GM12878 (cell line): ENCODE results near the gene ATF2. TPM values are rescaled to one million over a fixed set of nuclear protein-coding genes. Genes with fewer than 3 reads are reported as not detected.

Experiments
- ATAC-seq: fragments of 200-7000 bp; cut with Tn5 transposase; 3 replicates; pipeline ENCODE4 v1.9.1; 2020; ENCODE audit warnings: mild to moderate bottlenecking, moderate library complexity
- BruUV-seq: library from RNA; stranded (reverse); fragments of 400-500 nt; replicated peaks from 2 replicates; lab custom pipeline; 2021; lab: Mats Ljungman, UMichigan
- CTCF ChIA-PET: fragments of 300-600 bp; sonication (Branson Sonifier 250); formaldehyde crosslinking; extraction: SDS; loops from one replicate; lab custom pipeline; 2021; ENCODE audit warnings: inconsistent platforms; lab: Yijun Ruan, JAX
- POLR2A ChIA-PET: fragments of 350-600 bp; formaldehyde crosslinking; extraction: SDS; loops from one replicate; lab custom pipeline; 2021; ENCODE audit warnings: inconsistent platforms; lab: Charles Lee
- RAD21 ChIA-PET: fragments of 300-600 bp; sonication (Branson Sonifier 250); formaldehyde crosslinking; loops from one replicate; lab custom pipeline; 2023; ENCODE audit warnings: antibody characterized with exemption; ENCODE audit not compliant: unreplicated experiment; lab: Charles Lee
- SMC1A ChIA-PET: fragments of 300-600 bp; sonication (Branson Sonifier 250); formaldehyde crosslinking; loops from one replicate; lab custom pipeline; 2023; ENCODE audit not compliant: unreplicated experiment, uncharacterized antibody; lab: Charles Lee
- DNase-seq: peaks from one replicate; pipeline ENCODE4 v3.0.0-alpha.2; 2011; ENCODE audit warnings: low read depth, low spot score
- FAIRE-seq: peaks from 3 replicates; lab custom pipeline; 2011; peaks lifted over from hg19 to GRCh38; lab: Jason Lieb, UNC
- H2AFZ ChIP-seq: 2 replicates; pipeline ENCODE4 v1.6.0; 2011; ENCODE audit warnings: low read depth, low read length, control low read depth; ENCODE audit not compliant: control insufficient read depth
- H3K27ac ChIP-seq: 2 replicates; pipeline ENCODE4 v1.5.1; 2011; ENCODE audit warnings: control low read depth; ENCODE audit not compliant: control insufficient read depth, insufficient read depth
- H3K27me3 ChIP-seq, 2 experiments: replicated peaks in 1 of 2; 2 replicates each; pipeline versions ENCODE4 v1.6.0 to v1.6.1; 2011; ENCODE audit warnings: low read length in 1 of 2; ENCODE audit not compliant: control insufficient read depth in 2 of 2, insufficient read depth in 2 of 2
- H3K36me3 ChIP-seq, 2 experiments: 2 replicates each; pipeline ENCODE4 v1.5.1; 2011; ENCODE audit warnings: low read length in 1 of 2; ENCODE audit not compliant: control insufficient read depth in 2 of 2, insufficient read depth in 2 of 2
- H3K4me1 ChIP-seq: 2 replicates; pipeline ENCODE4 v1.6.1; 2011; ENCODE audit warnings: mild to moderate bottlenecking, low read length, moderate library complexity, mixed read lengths; ENCODE audit not compliant: control insufficient read depth, insufficient read depth
- H3K4me2 ChIP-seq: 2 replicates; pipeline ENCODE4 v1.6.0; 2011; ENCODE audit warnings: control low read depth; ENCODE audit not compliant: control insufficient read depth, insufficient read depth
- H3K4me3 ChIP-seq: fragments of 200-600 bp; sonication (generic); 2 replicates; pipeline ENCODE4 v1.5.1; 2016
- H3K79me2 ChIP-seq: 2 replicates; pipeline ENCODE4 v1.6.0; 2011; ENCODE audit warnings: low read length; ENCODE audit not compliant: control insufficient read depth, insufficient read depth
- H3K9ac ChIP-seq: 2 replicates; pipeline ENCODE4 v1.8.0; 2011; ENCODE audit warnings: low read length, control low read depth, mixed read lengths; ENCODE audit not compliant: control insufficient read depth, insufficient read depth
- H3K9me3 ChIP-seq: replicated peaks from 3 replicates; pipeline ENCODE4 v1.5.1; 2011; ENCODE audit warnings: mild to moderate bottlenecking, low read length; ENCODE audit not compliant: control insufficient read depth, insufficient read depth
- H4K20me1 ChIP-seq: 2 replicates; pipeline ENCODE4 v1.6.0; 2011; ENCODE audit not compliant: control insufficient read depth, insufficient read depth
- E2F4 ChIP-seq: IDR thresholded peaks from 2 replicates; pipeline ENCODE4 v1.6.1; 2012; ENCODE audit warnings: low read depth, low read length, improper control_type of control experiment
- GATAD2B ChIP-seq: fragments of 450-650 bp; conservative IDR thresholded peaks from 2 replicates; pipeline ENCODE4 v1.6.1; 2017; ENCODE audit warnings: low read depth, mild to moderate bottlenecking, moderate library complexity
- MEF2A ChIP-seq: IDR thresholded peaks from 2 replicates; pipeline ENCODE4 v1.6.1; 2011; ENCODE audit warnings: low read depth, mild to moderate bottlenecking, low read length, moderate library complexity; ENCODE audit not compliant: insufficient read depth
- MTA2 ChIP-seq: fragments of 450-650 bp; IDR thresholded peaks from 2 replicates; pipeline ENCODE4 v1.6.1; 2016; ENCODE audit warnings: low read depth, mild to moderate bottlenecking, moderate library complexity
- RAD51 ChIP-seq: fragments of 450-650 bp; IDR thresholded peaks from 2 replicates; pipeline ENCODE4 v1.6.1; 2016; ENCODE audit warnings: moderate library complexity, mild to moderate bottlenecking, inconsistent platforms
- SMARCA5 ChIP-seq: fragments of 450-650 bp; IDR thresholded peaks from 2 replicates; pipeline ENCODE4 v1.6.1; 2017; ENCODE audit warnings: mild to moderate bottlenecking
- YBX1 ChIP-seq: fragments of 450-650 bp; IDR thresholded peaks from 2 replicates; pipeline ENCODE4 v1.6.1; 2016; ENCODE audit warnings: antibody characterized with exemption
- ZBTB11 ChIP-seq: fragments of 450-650 bp; formaldehyde crosslinking; IDR thresholded peaks from 2 replicates; pipeline ENCODE4 v1.5.0; 2022; ENCODE audit warnings: mild to moderate bottlenecking, missing genetic modification characterization
- WGBS: methylation state at CpG from one replicate; pipeline ENCODE4 v1.1.6; 2016; ENCODE audit warnings: low lambda C conversion rate; ENCODE audit not compliant: insufficient replicate concordance, insufficient coverage; ENCODE audit errors: missing lambda C conversion rate; 5-methylcytosine and 5-hydroxymethylcytosine counted together
- in situ Hi-C: fragments of 300-500 bp; cut with MboI; formaldehyde crosslinking; loops from 9 replicates; pipeline ENCODE4 v1.14.3; 2018; ENCODE audit warnings: mixed read lengths
- intact Hi-C: fragments of 100-400 bp; cut with micrococcal nuclease; formaldehyde crosslinking; loops from one replicate; pipeline ENCODE4 v1.14.2; 2022; ENCODE audit not compliant: unreplicated experiment
- polyA plus RNA-seq, 11 experiments: library from polyadenylated mRNA; depleted of rRNA in 4 of 11; unstranded in 6 of 11; stranded (reverse) in 5 of 11; fragments of >200 nt; fragmentation: Nextera tagmentation in 4 of 11; fragmentation: Illumina TruSeq in 1 of 11; extraction: Ambion mirVana in 4 of 11; extraction: Trizol in 1 of 11; gene quantifications; 1 replicate in 1 of 11; 2 replicates in 10 of 11; pipeline versions ENCODE4 v1.2.1 to v1.2.3, GENCODE V29; 2011 to 2016; ENCODE audit warnings: inconsistent platforms in 2 of 11, missing spikeins in 2 of 11, low read depth in 1 of 11
- total RNA-seq, 4 experiments: library from RNA; depleted of rRNA in 3 of 4; stranded (reverse); fragments of >200 nt in 3 of 4; fragmentation: Illumina TruSeq in 1 of 4; extraction: Trizol in 1 of 4; gene quantifications; 2 replicates each; pipeline versions ENCODE4 v1.2.1 to v1.2.3, GENCODE V29; 2013 to 2021
- TF ChIP-seq, protein P1 (sequence below): IDR thresholded peaks from 2 replicates; pipeline ENCODE4 v1.6.1; 2012; ENCODE audit warnings: low read depth, low read length, improper control_type of control experiment

Gene ATF2
- total and polyA plus RNA-seq, 10 of the 15 experiments (the other 5 are each of a cell fraction or from before 2014, with no cell fraction given), result 10.3 to 78.0 (median 36.0) TPM

DNA sequence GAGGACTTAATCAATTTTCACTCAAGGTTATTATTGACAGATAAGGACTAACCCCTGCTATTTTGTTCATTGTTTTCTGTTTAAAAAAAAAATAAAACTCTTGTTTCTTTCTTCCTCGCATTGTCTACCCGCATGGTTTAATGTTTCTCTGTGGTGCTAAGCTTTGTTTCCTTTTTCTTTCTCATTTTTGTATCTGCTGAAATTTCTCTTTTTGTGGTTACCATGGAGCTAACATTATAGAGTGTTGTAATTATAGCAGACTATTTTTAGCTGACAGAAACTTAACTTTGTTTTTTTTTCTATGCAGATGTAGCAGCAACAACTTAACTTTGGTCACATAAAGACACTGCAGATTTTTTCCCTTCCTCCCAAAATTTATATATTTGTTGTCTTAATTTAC, 119.7 kb downstream of the ATF2 start:
- Histone ChIP-seq H3K4me3 (no peak overlapping the region), H3K27me3 (no peaks in the 10 kb centered on the region), H3K79me2 (no peaks in the 10 kb centered on the region), H3K4me1 (no peaks in the 10 kb centered on the region), H3K36me3 (no peaks in the 10 kb centered on the region), H3K9ac (no peak overlapping the region), H2AFZ (no peak overlapping the region), H3K4me2 (no peak overlapping the region; the same call in 1 of the 2 replicates), H4K20me1 (no peaks in the 10 kb centered on the region), H3K27ac (no peak overlapping the region), H3K9me3 (no peaks in the 10 kb centered on the region)
- FAIRE-seq, result no peak
- WGBS, result 87% methylated on average over 2 of the region's 2 CpGs
- intact Hi-C loops, result no loop called here
- TF ChIP-seq, protein P1, sequence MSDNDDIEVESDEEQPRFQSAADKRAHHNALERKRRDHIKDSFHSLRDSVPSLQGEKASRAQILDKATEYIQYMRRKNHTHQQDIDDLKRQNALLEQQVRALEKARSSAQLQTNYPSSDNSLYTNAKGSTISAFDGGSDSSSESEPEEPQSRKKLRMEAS, result no peak
- TF ChIP-seq MEF2A, result 0 out of 2 replicates have a peak, but pooled peaks have one; percentile 46
- ChIA-PET POLR2A (no interaction called here), SMC1A (interaction anchor here (2.9 kb wide), 1 partner anchor 57 kb away, joined by 11 read pairs; no protein-coding TSS in a partner anchor), CTCF (interaction anchor here (0.7 kb wide), 1 partner anchor 118 kb away, joined by 3 read pairs; no protein-coding TSS in a partner anchor), RAD21 (no interaction called here)
- DNase-seq, result no peak
- in situ Hi-C loops, result no loop called here
- 0 out of 3 replicates have a peak, but pooled peaks have one; percentile 27 for ATAC-seq
- no TSS peak for BruUV-seq

DNA sequence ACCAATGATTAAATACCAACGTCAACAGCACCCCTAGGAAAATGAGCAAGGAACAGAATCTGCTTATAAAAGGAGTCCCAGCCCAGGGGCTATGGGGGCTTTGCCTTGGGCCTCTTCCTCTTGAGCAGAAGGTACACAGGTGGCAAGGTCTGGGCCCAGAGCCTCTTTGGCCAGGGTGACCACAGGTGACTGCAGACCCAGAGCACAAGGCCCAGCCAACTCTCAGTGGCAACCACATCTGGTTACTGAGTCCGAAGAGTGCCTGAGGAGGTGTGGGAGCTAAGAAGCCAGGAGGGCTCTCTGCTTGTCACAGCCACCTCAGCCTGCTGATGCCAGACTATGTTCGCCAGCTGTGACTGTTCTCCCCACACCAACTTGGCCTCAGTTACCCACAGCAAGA, 128.5 kb downstream of the ATF2 start:
- no peak overlapping the region for H3K4me3 ChIP-seq
- 30% methylated on average over 3 of the region's 3 CpGs for WGBS
- no peaks in the 10 kb centered on the region for H3K27me3 ChIP-seq
- ATAC-seq (no peak), DNase-seq (no peak), FAIRE-seq (no peak)
- no peak overlapping the region for H3K27ac ChIP-seq
- BruUV-seq, result no TSS peak
- no peak overlapping the region for H3K4me2 ChIP-seq
- ChIA-PET SMC1A (interaction anchor here (0.7 kb wide), 1 partner anchor 239 kb away, joined by 3 read pairs; no protein-coding TSS in a partner anchor), RAD21 (no interaction called here), CTCF (no interaction called here), POLR2A (interaction anchor here (0.8 kb wide), 1 partner anchor 136 kb away, joined by 3 read pairs; no protein-coding TSS in a partner anchor)
- H3K36me3 ChIP-seq, result no peaks in the 10 kb centered on the region
- no peak overlapping the region for H2AFZ ChIP-seq
- in situ Hi-C loops (no loop called here), intact Hi-C loops (loop anchor here (5.0 kb wide), 1 partner anchor 148 kb away; no protein-coding TSS in a partner anchor)
- no peak overlapping the region for H3K9ac ChIP-seq
- no peak for TF ChIP-seq E2F4
- no peak for TF ChIP-seq MTA2
- TF ChIP-seq RAD51, result no peak
- no peak for TF ChIP-seq SMARCA5
- TF ChIP-seq ZBTB11, result no peak
- TF ChIP-seq YBX1, result no peak
- no peak for TF ChIP-seq GATAD2B
- H4K20me1 ChIP-seq, result no peaks in the 10 kb centered on the region
- no peaks in the 10 kb centered on the region for H3K4me1 ChIP-seq
- no peaks in the 10 kb centered on the region for H3K79me2 ChIP-seq
- no peaks in the 10 kb centered on the region for H3K9me3 ChIP-seq
